ENCODE data around the gene TNPO3. TPM values are rescaled to one million over a fixed set of nuclear protein-coding genes. Genes with fewer than 3 reads are reported as not detected.

The TNPO3 gene
- total and polyA plus RNA-seq, 2 of the 4 experiments (the other 2 are of a cell fraction): 24.2 to 77.2 TPM

DNA sequence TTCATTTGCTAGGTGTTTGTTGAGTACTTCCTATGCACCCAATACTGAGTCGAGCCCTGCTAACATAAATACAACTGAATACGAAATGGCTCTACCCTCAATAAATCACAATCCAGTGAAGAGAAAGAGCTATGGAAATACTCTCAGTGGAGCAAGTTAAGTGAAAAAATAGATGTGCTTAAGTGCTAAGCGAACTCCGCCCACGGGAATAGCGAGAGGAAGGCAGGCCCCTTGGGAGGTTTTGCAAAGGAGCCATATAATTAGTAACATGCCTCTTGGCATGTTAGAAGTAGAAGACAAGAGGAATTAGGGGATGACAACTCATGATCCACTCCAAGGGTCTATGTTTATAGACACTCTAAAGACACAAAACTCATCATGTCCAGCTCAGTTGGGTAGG, 46.8 kb upstream of the TNPO3 start:
- no TSS peak for BruUV-seq (replicated peaks)
- DNase-seq: no peak
- no peak overlapping the region for H2BK20ac ChIP-seq (ENCODE audit: low read depth, low read length)

More for the DNA sequence above, 46.8 kb upstream of the TNPO3 start:
- Histone ChIP-seq H3K4me3 (ENCODE audit: insufficient read depth, low read depth, low read length) (no peak overlapping the region), H4K5ac (ENCODE audit: low read depth, low read length) (no peak overlapping the region), H2AK9ac (replicated peaks; ENCODE audit: low read depth, low read length, poor library complexity) (no peak overlapping the region), H3K56ac (ENCODE audit: extremely low read depth, insufficient read depth, low read length) (no peak overlapping the region), H4K20me1 (ENCODE audit: insufficient read depth, low read length) (no peaks in the 10 kb centered on the region), H3K79me1 (ENCODE audit: low read depth in 1 of 2, low read length in 2 of 2) (no peaks in the 10 kb centered on the region), H4K91ac (ENCODE audit: insufficient read depth, low read depth, low read length) (no peak overlapping the region), H2BK15ac (ENCODE audit: low read depth, low read length) (no peak overlapping the region), H3K9ac (ENCODE audit: low read depth, low read length) (no peak overlapping the region), H2BK5ac (ENCODE audit: low read depth, low read length, poor library complexity, severe bottlenecking) (no peak overlapping the region), H3K14ac (replicated peaks; ENCODE audit: low read depth, low read length) (no peak overlapping the region), H2BK120ac (ENCODE audit: low read depth, low read length) (no peak overlapping the region), H2AFZ (replicated peaks; ENCODE audit: low read length, poor library complexity) (no peak overlapping the region), H3K9me1 (ENCODE audit: insufficient read depth, low read length) (no peaks in the 10 kb centered on the region), H3K18ac (ENCODE audit: low read depth, low read length) (no peak overlapping the region), H3K4me2 (ENCODE audit: low read depth, low read length) (no peak overlapping the region), H2AK5ac (ENCODE audit: low read depth, low read length) (no peak overlapping the region), H3K9me3 (ENCODE audit: control insufficient read depth, insufficient read depth, low read length) (no peaks in the 10 kb centered on the region), H3K23ac (ENCODE audit: low read depth, low read length) (no peak overlapping the region), H3K4me1 (ENCODE audit: control insufficient read depth, insufficient read depth, low read length) (no peaks in the 10 kb centered on the region), H3K36me3 (ENCODE audit: control insufficient read depth, insufficient read depth, low read length) (no peaks in the 10 kb centered on the region), H3K27me3 (ENCODE audit: control insufficient read depth, insufficient read depth, low read length) (peaks cover 35% of the 10 kb centered on the region), H3K27ac (ENCODE audit: insufficient read depth, low read length) (no peak overlapping the region), H4K8ac (ENCODE audit: low read depth in 2 of 2, low read length in 2 of 2) (no peak overlapping the region), H3K4ac (ENCODE audit: low read depth, low read length) (no peak overlapping the region)
- ChIA-PET CTCF (no interaction called here), POLR2A (ENCODE audit: unreplicated experiment) (no interaction called here)
- ATAC-seq (ENCODE audit: low read depth): no peak
- no peak for TF ChIP-seq CHD1 (IDR thresholded peaks at IDR 0.05; ENCODE audit: low read depth, low read length)
- no peak for TF ChIP-seq MAZ (IDR thresholded peaks at IDR 0.05; ENCODE audit: borderline replicate concordance, low read depth, low read length)
- no peak for TF ChIP-seq RAD21 (IDR thresholded peaks at IDR 0.05; ENCODE audit: low read length)
- TF ChIP-seq MAFK (IDR thresholded peaks at IDR 0.05; ENCODE audit: low read depth, low read length): no peak
- TF ChIP-seq, protein P1, sequence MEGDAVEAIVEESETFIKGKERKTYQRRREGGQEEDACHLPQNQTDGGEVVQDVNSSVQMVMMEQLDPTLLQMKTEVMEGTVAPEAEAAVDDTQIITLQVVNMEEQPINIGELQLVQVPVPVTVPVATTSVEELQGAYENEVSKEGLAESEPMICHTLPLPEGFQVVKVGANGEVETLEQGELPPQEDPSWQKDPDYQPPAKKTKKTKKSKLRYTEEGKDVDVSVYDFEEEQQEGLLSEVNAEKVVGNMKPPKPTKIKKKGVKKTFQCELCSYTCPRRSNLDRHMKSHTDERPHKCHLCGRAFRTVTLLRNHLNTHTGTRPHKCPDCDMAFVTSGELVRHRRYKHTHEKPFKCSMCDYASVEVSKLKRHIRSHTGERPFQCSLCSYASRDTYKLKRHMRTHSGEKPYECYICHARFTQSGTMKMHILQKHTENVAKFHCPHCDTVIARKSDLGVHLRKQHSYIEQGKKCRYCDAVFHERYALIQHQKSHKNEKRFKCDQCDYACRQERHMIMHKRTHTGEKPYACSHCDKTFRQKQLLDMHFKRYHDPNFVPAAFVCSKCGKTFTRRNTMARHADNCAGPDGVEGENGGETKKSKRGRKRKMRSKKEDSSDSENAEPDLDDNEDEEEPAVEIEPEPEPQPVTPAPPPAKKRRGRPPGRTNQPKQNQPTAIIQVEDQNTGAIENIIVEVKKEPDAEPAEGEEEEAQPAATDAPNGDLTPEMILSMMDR (conservative IDR thresholded peaks at IDR 0.05; ENCODE audit: low read depth, low read length): no peak
- TF ChIP-seq, protein P2, sequence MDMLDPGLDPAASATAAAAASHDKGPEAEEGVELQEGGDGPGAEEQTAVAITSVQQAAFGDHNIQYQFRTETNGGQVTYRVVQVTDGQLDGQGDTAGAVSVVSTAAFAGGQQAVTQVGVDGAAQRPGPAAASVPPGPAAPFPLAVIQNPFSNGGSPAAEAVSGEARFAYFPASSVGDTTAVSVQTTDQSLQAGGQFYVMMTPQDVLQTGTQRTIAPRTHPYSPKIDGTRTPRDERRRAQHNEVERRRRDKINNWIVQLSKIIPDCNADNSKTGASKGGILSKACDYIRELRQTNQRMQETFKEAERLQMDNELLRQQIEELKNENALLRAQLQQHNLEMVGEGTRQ (IDR thresholded peaks at IDR 0.05; ENCODE audit: low read depth, low read length): no peak
- TF ChIP-seq FOS (IDR thresholded peaks at IDR 0.05; ENCODE audit: low read depth, low read length): no peak
- TF ChIP-seq, protein P3, sequence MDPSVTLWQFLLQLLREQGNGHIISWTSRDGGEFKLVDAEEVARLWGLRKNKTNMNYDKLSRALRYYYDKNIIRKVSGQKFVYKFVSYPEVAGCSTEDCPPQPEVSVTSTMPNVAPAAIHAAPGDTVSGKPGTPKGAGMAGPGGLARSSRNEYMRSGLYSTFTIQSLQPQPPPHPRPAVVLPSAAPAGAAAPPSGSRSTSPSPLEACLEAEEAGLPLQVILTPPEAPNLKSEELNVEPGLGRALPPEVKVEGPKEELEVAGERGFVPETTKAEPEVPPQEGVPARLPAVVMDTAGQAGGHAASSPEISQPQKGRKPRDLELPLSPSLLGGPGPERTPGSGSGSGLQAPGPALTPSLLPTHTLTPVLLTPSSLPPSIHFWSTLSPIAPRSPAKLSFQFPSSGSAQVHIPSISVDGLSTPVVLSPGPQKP (IDR thresholded peaks at IDR 0.05; ENCODE audit: borderline replicate concordance, low read depth, low read length): no peak
- no peak for TF ChIP-seq RFX5 (IDR thresholded peaks at IDR 0.05; ENCODE audit: low read depth, low read length)
- no peak for TF ChIP-seq POLR2A (IDR thresholded peaks at IDR 0.05; ENCODE audit: low read depth, low read length)
- no peak for TF ChIP-seq RCOR1 (IDR thresholded peaks at IDR 0.05; ENCODE audit: insufficient replicate concordance, low read length)
- dilution Hi-C loops (cut with HindIII; ENCODE audit: low sequenced_read_pairs, unreplicated experiment) (no loop called here), in situ Hi-C loops (cut with MboI; ENCODE audit: low sequenced_read_pairs) (no loop called here), intact Hi-C loops (cut with micrococcal nuclease) (no loop called here)
- WGBS, 2 experiments (ENCODE audit: extremely low coverage in 2 of 2, insufficient read length in 1 of 2): no CpG with 5 or more reads among the region's 6 CpGs
